ENCODE data around the gene PLA2G6. TPM values are rescaled to one million over a fixed set of nuclear protein-coding genes. Genes with fewer than 3 reads are reported as not detected.
"Not testable (repeated sequence)": the region's sequence is repeated elsewhere in the genome, so short reads cannot be mapped to it uniquely, and the experiment has no call there.

Gene PLA2G6
- total RNA-seq, 1 donor from 2014 or later: 53.7 TPM

DNA sequence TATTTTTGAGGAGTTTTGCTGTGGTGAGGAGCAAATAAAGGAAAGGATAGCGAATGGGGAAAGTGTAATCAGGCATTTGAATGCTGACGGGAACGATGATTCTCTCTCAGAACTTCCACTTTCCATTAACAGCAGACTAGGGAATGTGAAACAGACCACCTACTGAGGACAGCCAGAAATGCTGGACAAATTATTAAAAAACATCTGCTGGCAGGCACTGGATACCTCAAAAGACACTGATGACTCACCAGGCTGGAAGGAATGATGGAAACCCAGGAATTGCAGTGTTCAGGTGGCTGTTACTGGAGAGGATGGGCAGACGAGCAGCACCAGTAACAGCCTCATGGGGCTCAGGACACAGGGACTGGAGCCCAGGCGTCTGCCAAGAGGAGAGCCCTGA, 33.4 kb downstream of the PLA2G6 start:
- ATAC-seq: no peak
- DNase-seq (ENCODE audit: low spot score): peak; percentile 14
- intact Hi-C loops (cut with DNase I): no loop called here

DNA sequence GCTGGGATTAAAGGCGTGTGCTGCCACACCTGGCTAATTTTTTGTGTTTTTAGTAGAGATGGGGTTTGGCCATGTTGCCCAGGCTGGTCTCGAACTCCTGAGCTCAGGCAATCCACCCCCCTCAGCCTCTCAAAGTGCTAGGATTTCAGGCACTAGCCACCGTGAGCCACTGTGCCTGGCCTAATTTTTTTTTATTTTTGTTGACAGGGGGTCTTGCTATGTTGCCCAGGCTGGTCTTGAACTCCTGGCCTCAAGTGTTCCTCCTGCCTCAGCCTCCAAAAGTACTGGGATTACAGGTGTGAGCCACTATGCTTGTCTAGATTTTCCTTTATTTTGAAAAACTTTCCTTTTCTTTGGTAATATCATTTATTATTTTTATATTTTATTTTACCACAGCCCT, 35.5 kb downstream of the PLA2G6 start:
- ATAC-seq; intact Hi-C loops (cut with DNase I): not testable (repeated sequence)
- peak; percentile 9 for DNase-seq (ENCODE audit: low spot score)

DNA sequence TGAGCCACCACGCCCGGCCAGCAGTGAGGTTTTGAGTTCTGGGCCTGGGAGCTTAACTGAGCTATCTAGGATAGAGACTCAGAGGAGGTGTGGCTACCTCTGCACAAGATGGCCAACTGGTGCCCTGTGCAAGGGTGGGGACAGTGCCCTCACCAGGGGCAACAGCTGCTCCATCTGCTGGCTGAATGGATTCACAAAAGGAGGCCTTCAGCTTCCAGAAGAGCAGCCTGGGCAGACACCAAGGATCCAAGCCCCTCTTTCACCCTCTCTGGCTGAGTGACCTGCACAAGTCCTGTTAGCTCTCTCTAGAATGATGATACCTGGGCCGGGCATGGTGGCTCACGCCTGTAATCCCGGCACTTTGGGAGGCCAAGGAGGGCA, 37.6 kb downstream of the PLA2G6 start:
- intact Hi-C loops (cut with DNase I): no loop called here
- DNase-seq (ENCODE audit: low spot score): peak; percentile 50

DNA sequence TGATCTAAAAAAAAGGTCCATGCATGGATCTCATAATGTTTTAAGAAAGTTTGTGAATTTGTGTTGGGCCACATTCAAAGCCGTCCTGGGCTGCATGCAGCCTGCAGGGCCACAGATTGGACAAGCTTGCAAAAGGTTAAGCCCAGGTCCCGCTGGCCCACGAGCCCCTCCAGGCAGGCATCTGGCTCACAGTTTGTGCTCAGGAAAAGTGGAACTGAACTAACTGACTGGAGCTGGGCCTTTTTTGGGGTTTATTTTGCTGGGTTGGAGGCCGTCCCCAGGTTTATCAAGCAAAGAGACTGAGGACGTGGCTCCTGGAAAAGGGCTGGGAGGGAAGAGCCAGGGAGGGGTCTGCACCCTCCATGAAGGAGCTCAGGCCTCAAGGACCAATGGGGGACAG, 39.0 kb downstream of the PLA2G6 start:
- intact Hi-C loops (cut with DNase I): no loop called here
- DNase-seq (ENCODE audit: low spot score): peak; percentile 30
- ATAC-seq: no peak

More for the DNA sequence above, 37.6 kb downstream of the PLA2G6 start:
- ATAC-seq: no peak

DNA sequence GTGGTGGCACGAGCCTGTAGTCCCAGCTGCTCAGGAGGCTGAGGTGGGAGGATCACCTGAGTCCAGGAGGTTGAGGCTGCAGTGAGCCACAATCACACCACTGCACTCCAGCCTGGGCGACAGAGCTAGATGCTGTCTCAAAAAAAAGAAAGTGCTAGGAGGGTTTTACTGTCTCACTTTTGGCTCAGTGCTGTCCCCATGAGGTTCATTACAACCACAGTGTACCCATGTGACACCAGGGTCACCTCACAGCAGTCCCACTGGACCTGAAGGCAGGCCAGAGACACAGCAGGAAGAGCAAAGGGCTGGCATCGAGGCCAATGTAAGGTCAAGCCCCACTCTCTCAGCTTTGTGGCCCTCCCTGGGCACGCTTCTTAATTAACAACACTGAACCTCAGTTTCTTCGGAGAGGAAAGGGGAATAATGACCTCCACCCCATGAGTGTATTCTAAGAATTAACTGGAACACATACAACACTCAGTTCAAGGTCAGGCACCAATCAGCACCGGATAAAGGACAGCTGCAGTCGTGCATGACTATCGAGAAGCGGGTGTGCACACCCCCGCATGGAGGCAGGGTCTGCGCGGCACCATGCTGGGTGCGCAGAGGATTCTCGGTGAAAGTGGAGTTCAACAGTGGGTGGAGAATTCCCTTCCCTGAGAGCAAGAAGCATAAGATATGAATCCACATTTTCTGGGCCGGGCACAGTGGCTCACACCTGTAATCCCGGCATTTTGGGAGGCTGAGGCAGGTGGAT, 40.2 kb downstream of the PLA2G6 start:
- DNase-seq (ENCODE audit: low spot score) (peak; percentile 31), ATAC-seq (no peak)
- intact Hi-C loops (cut with DNase I): no loop called here

DNA sequence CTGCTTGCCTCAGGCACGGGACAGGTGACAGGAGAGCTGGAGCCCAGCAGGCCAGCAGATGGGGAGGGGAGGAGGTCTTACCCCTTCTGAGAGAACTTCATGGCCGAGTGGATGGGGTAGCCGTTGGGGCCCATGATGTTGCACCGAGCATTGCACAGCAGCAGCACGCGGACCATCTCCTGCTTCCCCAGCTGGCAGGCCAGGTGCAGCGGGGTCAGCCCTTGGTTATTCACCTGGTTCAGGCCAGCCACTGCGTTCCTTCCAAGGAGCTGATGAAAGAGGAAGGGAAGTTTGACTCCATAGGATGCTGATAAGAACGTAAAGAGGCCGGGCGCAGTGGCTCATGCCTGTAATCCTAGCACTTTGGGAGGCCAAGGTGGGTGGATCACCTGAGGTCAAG, 41.7 kb downstream of the PLA2G6 start:
- intact Hi-C loops (cut with DNase I): no loop called here
- ATAC-seq (no peak), DNase-seq (ENCODE audit: low spot score) (peak; percentile 51)

DNA sequence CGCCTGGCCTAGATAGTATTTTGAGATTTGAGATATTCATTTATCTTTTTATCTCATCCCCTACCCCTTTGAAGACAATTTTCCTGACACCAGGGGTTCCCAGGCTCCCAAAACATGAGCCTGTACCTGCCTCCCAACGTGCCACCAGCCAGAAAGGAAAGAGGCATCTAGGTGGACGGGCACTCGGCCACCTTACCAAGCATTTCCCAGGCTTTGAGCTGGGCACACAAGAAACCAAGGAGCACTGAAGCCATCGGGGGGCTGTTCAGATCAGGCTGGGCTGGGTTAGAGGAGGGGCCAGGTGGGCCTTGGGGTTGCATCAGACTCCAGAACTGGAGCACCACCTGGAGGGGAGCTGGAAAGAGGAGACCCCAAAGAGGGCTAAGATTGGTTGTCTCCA, 42.7 kb downstream of the PLA2G6 start:
- no peak for ATAC-seq
- intact Hi-C loops (cut with DNase I): no loop called here
- DNase-seq (ENCODE audit: low spot score): peak; percentile 36

DNA sequence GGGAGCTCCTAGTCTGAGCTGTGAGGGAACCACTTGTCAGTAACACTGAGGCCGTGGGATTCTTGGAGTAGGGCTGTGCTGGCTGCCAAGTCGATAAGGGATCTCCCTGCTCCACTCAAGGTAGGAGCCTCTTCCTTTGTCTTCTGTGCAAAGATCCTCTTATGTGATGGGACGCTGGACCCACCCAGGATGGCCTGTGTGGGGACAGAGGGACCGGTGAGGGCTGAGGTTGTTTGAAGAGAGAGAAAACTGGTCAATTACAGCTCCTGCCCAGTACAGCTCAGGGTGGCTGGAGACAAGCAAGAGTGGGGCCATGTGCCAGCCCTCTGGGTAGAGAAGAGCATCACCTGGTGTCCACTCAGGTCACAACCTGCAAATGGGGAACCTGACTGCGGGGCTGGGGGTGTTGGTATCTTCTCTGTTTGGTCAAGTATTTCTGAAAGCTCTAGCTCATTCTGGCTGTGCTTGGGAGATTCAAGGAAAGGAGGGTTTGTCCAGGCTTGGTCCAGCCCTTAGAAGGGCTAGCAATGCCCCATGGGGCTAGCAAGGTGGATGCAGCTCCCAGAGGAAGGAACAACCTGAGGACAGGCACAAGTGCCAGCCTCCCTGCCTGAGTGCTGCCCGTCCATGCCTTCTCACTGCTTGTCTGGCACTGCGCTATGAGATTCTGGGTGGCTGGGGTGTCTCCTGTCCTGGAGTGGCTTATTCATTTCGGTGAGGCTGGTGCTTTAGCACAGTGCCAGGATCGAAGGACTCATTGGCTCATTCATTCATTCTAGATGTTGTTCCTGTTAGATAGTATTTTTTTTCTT, 43.5 kb downstream of the PLA2G6 start:
- intact Hi-C loops (cut with DNase I): no loop called here
- DNase-seq (ENCODE audit: low spot score): peak; percentile 42
- no peak for ATAC-seq

DNA sequence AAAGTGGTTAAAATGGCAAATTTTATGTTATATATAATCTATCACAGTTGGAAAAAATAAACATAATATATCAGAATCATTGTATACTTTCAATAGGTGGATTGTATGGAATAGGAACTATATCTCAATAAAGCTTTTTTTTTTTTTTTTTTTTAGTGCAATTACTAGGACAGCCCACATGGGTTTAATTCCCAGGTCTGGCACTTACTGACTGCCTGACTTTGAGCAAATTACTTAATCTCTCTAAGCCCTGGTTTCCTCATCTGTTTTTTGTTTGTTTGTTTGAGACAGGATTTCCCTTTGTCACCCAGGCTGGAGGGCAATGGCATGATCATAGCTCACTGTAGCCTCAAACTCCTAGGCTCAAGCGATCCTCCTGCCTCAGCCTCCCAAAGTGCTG, 45.0 kb downstream of the PLA2G6 start:
- intact Hi-C loops (cut with DNase I): no loop called here
- ATAC-seq: no peak
- DNase-seq (ENCODE audit: low spot score): no peak

DNA sequence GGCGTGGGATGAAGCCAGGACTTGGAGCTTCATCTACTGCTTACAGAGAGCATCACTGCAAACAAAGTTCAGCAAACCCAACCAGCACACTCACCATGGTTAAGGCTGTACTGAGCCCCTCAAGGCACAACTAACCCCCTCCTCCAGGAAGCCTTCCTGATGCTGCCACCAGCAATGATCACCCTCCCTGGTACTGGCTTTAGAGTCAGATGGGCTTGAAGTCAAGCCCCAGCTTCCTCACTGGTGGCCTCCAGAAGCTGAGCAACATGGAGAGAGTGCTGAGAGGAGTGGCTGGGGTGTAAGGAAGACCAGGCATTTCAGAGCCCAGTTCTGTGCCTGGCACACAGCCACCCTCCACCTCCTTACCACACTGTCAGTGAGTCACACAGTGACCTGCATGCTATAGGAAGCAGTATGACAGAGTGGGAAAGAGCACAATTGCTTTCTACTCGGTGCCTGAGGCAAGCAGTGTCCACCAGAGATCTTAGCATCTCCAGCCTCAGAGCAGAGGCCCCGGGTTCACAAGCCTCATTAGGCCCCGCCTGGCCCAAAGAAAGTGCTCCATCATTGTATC, 46.4 kb downstream of the PLA2G6 start:
- ATAC-seq (no peak), DNase-seq (ENCODE audit: low spot score) (peak; percentile 34)
- intact Hi-C loops (cut with DNase I): no loop called here

DNA sequence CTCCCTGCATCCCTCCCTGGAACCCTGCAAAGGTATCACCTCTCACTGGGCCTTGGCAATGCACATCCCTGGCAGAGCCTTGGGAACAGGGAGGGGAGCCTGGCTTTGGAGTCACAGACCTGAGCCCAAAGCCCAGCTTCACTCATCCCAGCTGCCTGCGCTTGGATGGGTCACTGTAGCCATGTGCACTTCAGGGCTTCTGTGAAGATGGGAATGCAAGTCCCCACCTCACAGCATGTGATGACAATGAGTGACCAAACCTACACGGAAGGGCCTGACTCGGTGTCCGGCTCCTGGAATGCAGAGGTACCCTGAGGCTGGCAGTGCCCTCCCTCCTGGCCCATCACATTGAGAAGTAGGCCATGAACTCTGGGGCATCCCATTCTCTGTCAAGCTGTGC, 48.3 kb downstream of the PLA2G6 start:
- DNase-seq (ENCODE audit: low spot score) (peak; percentile 38), ATAC-seq (no peak)
- intact Hi-C loops (cut with DNase I): no loop called here

DNA sequence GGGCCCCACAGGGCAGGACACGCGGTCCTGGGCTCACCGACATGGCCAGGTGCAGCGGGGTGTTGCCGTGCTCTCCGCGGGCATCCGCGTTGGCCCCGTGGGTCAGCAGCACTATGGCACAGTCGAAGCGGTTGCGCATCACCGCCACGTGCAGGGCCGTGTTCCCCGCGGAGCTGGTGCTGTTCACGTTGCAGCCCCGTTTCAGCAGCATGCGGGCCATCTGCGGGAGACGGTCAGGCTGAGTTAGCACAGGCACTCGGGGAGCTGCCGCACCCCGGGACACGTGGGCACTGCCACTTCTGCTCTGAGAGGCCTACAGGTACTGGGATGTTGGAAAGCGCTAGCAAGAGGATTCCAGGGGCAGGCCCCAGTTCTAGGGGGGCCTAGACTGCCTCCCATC, 48.8 kb downstream of the PLA2G6 start:
- ATAC-seq: no peak
- intact Hi-C loops (cut with DNase I): no loop called here

DNA sequence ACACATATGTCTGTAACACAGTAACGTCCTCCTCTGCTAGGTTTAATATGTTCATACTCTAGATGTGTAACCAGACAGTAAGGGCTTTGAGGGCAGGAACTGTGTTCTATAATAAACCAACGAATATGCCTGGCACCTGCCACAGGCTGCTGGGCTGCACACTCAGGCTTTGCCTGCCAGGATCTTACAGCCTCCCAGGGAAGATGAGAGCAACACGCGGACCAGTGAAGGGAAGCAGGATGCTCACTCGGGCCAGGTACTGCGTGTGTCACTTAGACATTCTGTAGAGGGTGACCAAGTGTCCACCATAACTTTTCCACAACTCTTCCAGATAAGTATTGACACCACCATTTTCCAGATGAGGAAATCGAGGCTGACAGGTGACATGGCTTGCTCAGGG, 49.5 kb downstream of the PLA2G6 start:
- intact Hi-C loops (cut with DNase I): no loop called here
- ATAC-seq: no peak

More for the DNA sequence above, 48.8 kb downstream of the PLA2G6 start:
- peak; percentile 48 for DNase-seq (ENCODE audit: low spot score)

DNA sequence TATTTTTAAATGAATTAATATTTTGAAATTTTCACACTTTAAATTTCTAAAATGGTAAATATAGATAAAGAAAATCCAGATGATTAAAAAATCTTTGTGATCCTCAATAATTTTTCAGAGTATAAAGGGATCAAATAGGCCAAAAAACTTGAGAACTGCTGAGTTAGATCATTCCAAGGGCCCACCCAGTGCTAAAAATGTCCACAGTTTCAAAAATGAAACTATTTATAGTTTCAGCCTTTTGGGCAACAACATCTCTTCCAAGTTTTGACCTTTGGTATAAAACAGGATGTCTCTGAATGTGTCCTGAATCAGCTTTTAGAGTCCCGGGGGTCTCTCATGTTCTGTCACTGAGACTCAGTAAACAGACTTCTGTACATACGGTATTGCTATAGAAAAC, 50.2 kb downstream of the PLA2G6 start:
- intact Hi-C loops (cut with DNase I): no loop called here
- no peak for DNase-seq (ENCODE audit: low spot score)
- peak; percentile 48 for ATAC-seq

More for the DNA sequence above, 49.5 kb downstream of the PLA2G6 start:
- DNase-seq (ENCODE audit: low spot score): peak; percentile 18

DNA sequence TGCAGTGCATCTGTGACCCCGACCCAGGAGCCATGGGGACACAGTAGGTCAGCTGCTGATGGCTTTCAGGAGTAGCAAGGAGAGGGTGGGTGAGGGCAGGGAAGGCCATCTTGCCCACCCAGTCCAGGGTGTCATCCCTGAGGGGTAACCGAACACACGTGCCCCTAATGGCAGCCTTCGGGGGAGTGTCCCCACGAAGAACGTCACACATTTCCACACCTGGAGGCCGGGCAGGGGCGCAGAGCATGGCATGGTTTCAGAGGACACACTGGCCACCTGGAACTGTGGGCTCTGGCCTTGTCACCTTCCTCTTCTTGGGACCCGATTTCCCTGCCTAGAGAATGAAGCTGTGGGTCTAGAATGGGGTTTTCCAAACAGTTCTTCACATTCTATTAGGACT, 51.8 kb downstream of the PLA2G6 start:
- DNase-seq (ENCODE audit: low spot score) (no peak), ATAC-seq (no peak)
- intact Hi-C loops (cut with DNase I): no loop called here

DNA sequence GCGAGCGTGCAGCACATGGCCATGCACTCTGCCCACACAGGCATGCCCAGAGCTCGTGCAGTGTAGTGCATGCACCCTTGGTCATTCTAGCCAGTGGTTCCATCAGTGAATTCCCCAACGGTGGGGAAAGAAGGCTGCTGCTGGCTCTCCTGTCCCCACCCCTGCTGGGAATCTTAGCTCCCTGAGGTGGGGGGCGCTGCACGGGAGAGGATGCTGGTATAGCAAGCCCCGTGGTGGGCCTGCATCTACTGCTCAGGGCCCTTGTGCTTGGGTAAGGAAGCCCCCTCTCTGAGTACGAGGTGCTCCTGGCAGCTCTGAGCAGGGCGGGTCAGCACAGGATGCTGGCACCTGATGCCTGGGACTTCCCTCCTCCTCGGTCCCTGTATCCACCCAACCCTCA, 52.6 kb downstream of the PLA2G6 start:
- intact Hi-C loops (cut with DNase I): no loop called here
- ATAC-seq (peak; percentile 6), DNase-seq (ENCODE audit: low spot score) (no peak)

DNA sequence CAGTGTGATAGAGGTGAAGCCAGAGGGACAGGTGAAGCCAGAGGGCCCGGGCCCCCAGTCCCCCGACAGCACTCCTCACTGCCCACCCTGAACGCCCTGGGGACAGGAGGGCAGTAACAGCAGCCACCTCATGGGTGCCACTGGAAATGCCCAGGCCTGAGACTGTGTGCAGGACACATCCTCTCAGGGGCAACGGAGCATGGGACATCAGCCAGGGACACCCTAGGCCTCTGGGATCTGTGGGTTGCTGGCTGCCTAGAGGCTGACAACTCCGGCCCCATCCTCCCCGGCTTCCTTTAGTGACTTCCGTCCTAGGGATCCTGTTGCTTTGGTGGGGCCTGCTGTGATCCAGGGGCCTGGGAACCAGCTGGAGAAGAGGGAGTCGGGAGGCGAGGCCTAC, 53.8 kb downstream of the PLA2G6 start:
- DNase-seq (ENCODE audit: low spot score) (no peak), ATAC-seq (no peak)
- intact Hi-C loops (cut with DNase I): no loop called here

DNA sequence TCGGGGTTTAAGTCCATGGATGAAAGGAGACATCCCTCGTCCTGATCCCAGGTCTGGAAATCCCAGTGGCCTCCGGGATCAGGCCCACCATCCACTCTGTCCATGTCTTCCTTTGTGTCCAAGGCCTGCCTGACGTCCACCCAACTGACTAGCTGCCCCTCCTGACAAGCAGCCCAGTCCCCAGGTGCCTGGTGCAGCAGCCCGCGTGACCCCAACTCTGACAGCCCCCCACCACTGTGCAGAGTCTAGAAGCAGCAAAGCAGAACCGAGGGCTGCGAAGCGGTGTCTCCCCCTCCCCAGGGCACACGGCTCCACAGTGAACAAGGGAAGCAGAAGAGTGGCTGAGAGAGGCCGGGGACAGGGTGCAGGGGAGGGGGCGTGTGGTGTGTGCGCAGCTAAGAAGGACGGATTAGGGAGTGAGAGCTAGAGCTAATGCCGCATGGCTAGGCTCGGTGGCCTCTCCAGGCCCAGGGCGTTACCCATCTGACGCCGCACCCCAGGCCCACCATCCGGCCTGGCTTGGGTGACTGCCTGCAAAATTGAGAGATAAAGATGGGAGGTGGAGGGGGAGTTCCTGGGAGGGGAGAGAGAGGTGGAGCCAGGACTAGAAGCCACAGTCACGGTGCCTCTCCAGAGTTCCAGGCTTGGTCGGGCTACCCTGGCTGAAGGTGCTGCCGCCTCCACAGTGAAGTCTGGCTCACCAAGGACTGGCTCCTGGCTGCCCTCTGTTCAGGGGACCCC, 54.5 kb downstream of the PLA2G6 start:
- no peak for ATAC-seq
- intact Hi-C loops (cut with DNase I): no loop called here
- DNase-seq (ENCODE audit: low spot score): no peak

DNA sequence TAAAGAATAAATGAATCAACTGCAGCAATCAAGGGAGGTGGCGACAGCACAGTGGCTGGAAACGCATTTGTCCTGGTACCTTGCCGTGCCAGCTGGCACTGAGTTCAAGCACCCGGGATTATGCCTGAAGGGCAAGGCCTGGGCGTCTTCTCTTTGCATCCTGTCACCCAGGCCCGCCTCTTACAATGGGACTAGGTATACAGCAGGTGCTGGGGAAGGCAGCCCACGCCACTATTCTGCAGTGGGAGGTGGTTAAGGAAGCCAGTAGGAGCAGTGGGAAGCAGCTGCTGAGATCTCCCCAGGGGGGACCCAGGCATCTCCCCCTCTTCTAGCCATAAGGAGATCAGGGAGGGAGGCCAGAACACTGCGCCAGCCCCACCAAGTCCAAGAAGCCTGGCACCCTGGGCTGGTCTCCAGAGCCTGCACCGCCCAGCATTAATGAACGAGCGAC, 55.9 kb downstream of the PLA2G6 start:
- DNase-seq (ENCODE audit: low spot score): no peak
- ATAC-seq: no peak
- intact Hi-C loops (cut with DNase I): no loop called here

All from sciatic nerve (tissue), 2 donors.